Measurements from ENCODE around the gene ANKMY1.

- TF ChIP-seq EZH2 (IDR thresholded peaks at IDR 0.05; ENCODE audit: insufficient read depth, low read length) = peak; percentile 60
- TF ChIP-seq, protein P1, sequence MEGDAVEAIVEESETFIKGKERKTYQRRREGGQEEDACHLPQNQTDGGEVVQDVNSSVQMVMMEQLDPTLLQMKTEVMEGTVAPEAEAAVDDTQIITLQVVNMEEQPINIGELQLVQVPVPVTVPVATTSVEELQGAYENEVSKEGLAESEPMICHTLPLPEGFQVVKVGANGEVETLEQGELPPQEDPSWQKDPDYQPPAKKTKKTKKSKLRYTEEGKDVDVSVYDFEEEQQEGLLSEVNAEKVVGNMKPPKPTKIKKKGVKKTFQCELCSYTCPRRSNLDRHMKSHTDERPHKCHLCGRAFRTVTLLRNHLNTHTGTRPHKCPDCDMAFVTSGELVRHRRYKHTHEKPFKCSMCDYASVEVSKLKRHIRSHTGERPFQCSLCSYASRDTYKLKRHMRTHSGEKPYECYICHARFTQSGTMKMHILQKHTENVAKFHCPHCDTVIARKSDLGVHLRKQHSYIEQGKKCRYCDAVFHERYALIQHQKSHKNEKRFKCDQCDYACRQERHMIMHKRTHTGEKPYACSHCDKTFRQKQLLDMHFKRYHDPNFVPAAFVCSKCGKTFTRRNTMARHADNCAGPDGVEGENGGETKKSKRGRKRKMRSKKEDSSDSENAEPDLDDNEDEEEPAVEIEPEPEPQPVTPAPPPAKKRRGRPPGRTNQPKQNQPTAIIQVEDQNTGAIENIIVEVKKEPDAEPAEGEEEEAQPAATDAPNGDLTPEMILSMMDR (IDR thresholded peaks at IDR 0.05; ENCODE audit: insufficient read depth, low read depth, low read length) = no peak
Measured at GRCh38 chr2:240454106-240454901, 103.5 kb downstream of the ANKMY1 start.

Data from astrocyte (in vitro differentiated cells and primary cell).